Panc1 (cell line): ENCODE measurements around the gene IGFBP4.

Source experiments
- CTCF ChIP-seq: fragments of 450-650 bp; IDR thresholded peaks from 2 replicates; pipeline ENCODE4 v1.5.1; 2017; ENCODE audit warnings: mild to moderate bottlenecking
- SIN3A ChIP-seq: IDR thresholded peaks from 2 replicates; pipeline ENCODE4 v1.6.1; 2012; ENCODE audit warnings: low read depth, mild to moderate bottlenecking, low read length, moderate library complexity, borderline replicate concordance; ENCODE audit not compliant: insufficient read depth

GRCh38 chr17:40471846-40472732 lies 28.8 kb downstream of the IGFBP4 start:
- TF ChIP-seq CTCF (no peak), SIN3A (no peak)
